HuH-7.5 (cell line): ENCODE results near the gene CD180.

ENCODE experiments used
- DNase-seq: peaks from one replicate; pipeline ENCODE4 v3.0.0; 2011; ENCODE audit warnings: low spot score

Gene CD180

DNA sequence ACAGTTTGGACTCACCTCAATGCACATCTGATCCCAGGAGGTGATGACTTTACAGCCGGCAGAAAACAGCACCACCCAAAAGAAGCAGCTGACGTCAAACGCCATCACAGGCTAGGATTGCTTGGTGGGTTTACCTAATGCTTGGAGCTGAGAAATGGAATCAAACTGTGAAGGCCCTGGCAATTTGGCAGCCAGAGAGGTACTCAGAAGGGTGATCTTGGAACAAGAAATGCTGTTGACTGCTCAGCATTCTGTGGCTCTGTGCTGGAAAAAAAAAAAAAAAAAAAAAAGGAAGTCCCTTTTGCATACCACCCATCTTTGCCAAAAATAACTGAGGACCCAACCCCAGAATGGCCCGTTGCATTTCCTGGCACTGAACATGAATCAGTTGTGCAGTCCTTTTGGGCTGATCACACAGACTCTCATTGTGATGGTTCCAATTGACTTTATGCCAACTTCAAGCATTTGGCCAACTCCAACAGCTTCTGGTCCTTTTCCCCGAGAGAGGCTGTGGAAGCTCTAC lies at the start of gene CD180:
TSS of gene CD180 (minus strand) at position 263 of the 523 bp plus-strand sequence. CDS start at position 105, 158 bp downstream.
- no peak for DNase-seq

DNA sequence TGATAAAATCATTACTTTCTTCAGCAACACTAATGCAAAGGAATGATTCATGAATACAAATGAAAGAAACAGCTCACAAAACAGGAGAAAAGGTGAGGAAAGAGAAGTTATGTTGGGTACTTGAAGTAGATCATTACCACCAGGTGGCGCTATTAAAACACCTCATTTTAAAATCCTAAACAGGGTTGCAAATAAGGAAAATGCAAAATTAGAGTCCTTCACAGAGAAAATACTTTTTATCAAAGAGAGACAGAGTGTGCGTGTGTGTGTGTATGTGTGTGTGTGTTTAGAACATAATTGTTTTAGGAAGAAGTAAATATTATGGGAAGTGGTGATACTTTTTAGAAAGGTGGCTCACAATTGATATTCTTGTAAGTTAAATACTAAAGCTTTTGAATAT lies 49.5 kb upstream of the CD180 start:
- no peak for DNase-seq

DNA sequence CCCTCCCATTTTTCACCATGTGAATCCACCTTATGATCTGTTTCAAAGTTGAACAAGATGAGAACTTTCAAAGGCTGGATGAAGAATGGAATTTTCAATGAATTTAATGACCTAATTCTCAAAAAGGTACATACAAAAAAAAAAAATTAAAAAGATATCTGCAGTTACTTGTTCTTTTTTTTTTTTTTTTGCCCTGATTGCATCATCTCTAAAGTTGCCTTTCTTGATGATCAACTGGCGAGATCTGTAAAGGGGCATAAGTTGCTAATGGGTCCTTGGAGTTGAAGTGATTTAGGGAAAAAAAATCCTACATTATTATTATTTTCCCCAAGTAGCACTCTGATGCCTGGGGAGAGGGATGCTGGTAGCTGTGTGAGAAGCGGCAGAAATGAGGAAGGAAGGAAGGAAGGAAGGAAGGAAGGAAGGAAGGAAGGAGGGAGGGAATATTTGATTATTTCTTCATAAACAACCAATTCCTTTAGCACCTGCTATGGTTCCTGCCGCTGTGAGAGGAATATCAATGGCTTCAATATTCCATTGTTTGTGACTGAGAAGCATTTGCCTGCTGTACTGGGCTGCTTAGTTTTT lies 48.8 kb upstream of the CD180 start:
- DNase-seq = no peak

DNA sequence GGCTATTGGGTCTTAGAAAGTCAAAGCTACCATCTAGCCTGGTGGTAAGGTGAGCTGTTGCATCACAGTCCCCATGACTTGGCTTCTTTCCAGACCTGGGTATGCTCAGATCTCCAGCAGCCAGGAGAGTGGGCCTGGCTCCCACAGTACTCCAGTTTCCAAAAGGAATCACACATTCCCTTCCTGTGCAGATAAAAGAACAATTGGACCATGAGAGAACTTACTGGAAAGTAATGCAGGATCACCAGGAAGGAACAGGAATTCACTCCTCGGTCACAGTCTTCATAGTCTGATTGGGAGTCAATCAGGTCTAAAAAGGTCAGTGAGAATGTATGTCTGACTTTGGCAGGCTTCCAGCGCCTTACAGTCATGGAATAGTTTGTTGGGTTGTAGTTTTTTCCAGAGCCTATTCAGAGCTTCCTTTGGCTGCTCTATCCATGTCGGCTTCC lies 47.8 kb upstream of the CD180 start:
- DNase-seq = no peak

DNA sequence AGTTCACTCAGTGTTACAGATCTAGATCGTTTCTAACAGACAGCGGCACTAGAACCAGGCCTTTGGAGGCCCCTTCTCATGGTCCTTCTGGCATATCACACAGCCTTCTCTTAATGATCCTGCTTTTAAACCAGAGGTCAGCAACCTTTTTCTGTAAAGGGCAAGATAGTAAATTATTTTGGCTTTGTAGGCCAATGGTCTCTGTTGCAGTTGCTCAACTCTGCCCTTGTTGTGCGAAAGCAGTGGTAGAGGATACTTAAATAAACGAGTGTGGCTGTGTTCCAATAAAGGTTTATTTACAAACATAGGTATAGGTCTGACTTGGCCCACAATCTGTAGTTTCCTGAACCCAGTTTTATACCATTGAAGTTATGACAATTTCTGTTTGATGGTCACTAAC lies 47.3 kb upstream of the CD180 start:
- no peak for DNase-seq

DNA sequence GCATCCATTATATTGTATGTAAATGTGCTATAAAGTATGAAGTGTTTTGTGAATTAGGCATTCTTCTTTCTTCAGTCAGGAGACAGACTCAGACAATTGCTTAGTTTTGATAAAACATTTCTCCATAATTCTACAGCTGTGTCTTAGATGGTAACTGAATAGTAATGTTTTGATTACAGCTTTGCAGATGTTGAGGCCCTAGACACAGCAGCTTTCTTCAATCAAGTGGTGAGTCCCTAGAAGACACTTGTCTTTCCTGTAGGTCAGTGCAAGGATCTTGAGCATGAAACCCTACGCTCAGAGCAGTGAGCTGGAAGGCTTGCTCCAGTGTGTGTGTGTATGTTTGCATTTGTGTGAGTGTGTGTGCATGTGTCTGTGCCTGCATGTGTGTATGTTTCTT lies 46.8 kb upstream of the CD180 start:
- DNase-seq = no peak

DNA sequence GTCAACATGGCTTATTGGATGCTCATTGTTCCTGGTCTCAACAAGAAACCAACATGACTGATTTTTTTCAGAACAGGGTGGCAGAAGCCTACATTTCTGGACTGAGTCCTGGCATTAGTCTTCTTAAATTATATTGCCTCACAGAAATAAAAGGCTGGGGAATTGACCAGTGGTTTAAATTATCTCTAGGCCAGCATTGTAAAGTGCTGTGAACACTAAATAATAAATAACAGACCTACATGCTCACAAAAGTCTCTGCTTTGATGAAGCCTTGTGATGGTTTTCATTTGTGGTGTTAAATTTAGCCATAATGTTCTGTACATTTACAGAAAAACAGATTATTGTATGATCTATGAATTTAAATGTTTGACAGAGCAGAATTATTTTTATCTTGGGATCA lies 44.7 kb upstream of the CD180 start:
- DNase-seq = no peak

DNA sequence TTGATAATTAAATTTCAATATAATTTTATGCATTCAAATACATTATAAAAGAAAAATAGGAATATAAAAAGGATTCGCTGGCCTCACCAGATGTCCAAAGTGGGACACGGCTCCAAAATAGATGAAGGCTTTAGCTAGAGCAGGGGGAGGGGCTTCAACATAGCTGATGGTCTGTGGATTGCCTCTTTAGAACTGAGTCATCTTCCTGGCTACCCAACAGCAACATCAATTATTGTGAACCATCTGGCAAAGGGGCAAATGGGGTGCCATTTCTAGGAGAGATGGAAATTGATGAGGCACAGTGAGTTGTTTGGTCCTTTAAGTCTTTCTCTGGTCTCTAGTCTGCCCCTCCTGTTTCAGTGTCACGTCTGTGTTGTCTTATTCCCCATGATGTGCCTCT lies 44.2 kb upstream of the CD180 start:
- DNase-seq = no peak

DNA sequence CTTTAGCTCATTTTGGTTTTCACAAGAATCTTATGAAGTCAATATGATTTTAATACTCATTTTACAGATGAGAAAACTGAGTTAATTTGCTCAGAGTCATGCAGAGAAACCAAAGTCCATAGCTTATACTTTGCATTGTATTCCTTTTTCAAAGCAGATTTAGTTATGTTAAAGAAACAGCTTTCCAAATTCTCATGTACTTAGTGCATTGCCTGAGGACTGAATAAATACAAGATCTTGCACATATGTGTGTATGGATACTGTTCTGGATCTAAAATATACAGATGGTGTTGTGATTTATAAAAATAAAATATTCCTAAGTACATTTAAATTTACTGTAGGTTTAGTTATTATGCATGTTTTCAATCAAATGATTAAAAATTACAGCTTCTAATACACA lies 43.5 kb upstream of the CD180 start:
- no peak for DNase-seq

DNA sequence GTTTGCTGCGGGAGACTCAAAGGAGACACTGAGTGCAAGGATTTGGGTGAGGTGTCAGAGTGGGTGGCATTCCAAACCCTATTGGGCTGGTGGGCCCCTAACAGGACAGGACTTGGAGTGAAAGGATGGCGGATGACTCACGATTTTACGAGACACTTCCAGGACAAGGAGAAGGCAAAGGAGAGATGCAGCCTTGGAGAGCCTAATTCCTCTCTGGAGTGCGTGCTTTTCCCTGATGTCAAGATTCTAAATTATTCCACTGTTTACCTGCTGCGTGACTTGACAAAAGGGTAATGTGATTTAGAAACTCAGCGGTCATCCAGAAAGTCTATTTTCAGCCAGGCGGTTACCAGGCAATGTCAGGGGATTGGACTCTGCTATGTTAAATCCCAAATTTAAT lies 41.6 kb upstream of the CD180 start:
- DNase-seq = no peak

DNA sequence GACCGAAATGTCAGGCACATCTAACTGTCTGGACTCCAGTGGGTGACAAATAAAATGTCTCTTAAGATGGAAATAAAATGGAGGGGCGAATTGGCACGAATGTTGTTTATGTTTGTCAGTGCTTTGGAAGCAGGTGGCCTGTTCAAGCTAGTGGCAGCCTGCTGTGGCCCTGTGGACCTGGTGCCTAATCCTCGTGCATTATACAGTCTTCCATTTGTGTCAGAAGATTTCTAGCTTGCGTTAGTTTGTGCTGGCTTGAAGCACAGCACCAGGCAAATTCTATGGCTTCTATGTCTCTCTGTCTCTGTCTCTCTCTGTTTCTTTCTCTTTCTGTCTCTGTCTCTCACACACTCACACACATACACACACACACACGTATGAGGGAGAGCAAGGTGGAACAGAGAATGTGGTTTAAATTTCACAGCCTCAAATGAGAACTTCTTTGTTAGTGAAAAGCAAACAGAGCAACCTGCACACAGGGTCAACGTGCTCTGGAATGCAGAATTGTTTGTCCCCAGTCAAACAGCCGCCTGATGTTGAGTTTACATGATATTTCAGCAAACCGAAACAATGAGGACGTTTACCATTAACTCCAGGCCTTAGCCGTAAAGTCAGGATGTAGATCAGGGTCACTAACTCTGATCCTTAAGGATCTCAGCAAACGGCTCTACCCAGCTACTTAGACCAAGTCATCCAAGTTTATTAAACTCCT lies 39.0 kb upstream of the CD180 start:
- DNase-seq = no peak

DNA sequence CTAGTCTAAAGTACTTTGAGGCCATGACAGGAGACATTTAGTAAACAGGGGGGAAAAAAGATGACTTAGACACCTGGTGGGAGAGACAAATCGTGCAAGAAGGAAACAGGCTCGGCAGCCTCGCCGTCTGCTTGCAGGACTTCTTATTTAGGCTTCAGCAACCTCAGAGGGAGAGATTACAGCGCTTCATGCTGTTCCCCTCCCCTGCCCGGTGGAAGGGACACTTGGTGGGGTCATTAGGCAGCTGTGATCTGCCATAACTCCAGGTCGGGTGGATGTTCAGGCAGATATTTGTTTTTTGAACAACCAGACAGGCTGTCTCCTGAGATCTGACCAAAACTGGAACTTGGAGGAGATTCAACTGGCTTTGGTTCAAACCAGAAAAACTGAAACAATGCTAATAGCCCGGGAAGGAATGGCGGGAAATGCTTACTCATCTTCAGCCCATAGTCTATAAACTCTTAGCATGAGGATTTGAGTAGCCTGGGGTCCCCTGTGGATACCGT lies 38.1 kb upstream of the CD180 start:
- no peak for DNase-seq

DNA sequence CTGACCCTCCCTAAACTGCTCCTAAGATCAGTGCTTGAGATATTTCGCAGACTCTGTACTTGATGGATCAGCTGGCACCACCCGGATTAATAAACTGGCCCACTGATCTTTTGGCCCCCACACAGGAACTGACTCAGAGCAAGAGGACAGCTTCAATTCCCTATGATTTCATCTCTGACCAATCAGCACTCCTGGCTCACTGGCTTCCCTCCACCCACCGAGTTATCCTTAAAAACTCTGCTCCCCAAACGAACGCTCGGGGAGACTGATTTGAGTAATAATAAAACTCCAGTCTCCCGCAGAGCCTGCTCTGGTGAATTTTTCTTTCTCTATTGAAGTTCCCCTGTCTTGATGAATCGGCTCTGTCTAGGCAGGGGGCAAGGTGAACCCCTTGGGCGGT lies 36.5 kb upstream of the CD180 start:
- no peak for DNase-seq

DNA sequence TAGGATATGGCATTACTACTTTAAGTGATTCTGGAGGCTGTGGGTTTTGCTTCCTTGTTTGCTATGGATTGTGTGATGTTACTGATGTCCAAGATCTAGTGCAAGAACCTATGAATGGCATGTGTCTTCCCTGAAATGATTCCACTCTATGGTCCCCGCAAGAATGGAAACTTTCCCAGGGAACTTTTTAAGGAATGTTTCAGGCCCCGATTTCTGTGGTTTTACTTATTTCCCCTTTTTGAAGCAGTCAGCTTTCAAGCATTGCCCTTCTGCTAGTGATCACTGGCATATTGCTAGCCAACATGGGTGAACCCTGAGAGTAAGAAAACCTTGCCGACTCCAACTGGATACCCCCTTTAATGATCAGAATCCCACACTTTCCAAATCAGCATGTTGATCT lies 26.6 kb upstream of the CD180 start:
- DNase-seq = no peak

DNA sequence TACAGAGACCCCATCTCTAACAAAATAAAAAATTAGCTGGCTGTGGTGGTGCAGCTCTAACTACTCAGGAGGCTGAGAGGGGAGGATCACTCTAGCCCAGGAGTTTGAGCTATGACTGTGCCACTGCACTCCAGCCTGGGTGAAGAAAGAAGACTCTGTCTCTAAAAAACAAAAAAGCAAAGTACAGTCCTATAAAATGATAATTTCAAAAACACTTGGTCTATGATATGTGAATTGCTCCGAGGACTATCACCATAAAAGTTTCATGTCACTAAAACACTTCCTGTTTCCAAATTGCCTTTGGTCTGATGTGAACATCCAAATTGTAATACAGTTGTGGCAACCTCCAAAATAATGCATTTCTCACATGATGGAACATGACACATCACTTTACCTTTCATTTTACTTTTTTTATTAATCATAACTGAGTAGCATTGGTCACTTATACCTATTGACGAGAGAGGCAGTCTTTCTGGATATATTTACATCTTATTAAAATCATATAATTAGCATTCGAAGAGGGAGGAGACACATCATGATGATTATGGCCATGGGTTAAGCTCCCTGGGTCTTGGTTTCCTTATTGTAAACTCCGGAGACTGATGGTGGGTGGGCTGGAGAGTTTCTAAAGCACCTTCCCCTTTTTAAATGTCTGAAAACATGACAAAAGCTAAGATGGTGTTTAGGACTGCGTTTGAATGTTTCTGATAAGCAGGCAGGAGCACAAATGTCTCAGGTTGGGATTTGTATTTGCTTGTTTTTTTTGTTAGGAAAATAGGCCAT lies 25.8 kb upstream of the CD180 start:
- DNase-seq = no peak

DNA sequence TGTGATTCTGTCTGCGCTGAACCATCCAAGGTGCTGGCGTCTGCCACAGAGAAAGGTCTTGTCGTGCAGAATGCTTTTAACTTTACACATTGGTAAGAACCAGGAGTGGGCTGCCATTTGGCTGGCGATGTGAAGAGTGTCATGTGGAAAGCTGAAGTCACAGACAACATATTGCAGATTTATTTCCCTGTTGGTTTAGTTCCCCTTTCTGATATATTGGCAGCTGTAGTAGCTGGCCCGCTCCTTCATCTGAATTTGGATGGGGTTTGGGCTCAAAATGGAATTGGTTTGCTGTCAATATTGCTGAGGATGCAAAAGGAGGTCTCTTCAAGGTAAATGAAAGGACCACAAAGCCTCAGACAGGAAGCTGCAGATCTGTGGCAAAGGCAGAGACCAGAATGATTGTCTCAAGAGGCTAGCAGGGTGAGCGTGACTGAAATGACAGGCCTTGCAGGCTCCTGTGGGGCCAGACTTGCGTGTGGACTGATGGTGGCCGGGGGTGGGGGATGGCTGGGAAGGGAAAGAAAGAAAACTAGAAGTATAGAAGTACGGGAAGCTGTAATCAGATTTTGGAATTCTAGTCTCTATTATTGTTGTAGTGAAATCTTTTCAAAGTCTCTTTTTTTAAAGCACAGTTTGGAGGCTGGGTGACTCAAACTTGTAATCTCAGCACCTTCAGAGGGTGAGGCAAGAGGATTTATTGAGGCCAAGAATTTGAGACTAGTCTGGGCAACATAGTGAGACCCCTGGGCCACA lies 25.1 kb upstream of the CD180 start:
- DNase-seq = no peak

DNA sequence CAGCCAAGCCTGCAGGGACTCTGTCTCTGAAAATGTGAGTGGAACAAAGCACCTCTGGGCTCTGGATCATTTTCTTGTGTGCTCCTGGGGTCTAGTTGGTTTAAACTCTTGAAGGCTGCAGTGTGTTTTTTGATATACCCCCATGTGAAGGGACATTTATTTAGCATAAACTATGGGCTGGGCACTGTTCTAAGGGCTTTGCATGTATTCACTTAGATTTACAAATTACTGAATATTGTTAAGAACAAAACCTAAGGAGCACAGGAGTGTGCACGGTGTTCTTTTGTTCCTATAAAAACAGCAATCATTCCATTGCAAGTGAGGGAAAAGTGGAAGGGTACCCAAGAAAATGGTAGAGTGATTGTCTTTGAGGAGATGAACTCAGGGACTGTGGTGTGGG lies 20.0 kb upstream of the CD180 start:
- DNase-seq = no peak

DNA sequence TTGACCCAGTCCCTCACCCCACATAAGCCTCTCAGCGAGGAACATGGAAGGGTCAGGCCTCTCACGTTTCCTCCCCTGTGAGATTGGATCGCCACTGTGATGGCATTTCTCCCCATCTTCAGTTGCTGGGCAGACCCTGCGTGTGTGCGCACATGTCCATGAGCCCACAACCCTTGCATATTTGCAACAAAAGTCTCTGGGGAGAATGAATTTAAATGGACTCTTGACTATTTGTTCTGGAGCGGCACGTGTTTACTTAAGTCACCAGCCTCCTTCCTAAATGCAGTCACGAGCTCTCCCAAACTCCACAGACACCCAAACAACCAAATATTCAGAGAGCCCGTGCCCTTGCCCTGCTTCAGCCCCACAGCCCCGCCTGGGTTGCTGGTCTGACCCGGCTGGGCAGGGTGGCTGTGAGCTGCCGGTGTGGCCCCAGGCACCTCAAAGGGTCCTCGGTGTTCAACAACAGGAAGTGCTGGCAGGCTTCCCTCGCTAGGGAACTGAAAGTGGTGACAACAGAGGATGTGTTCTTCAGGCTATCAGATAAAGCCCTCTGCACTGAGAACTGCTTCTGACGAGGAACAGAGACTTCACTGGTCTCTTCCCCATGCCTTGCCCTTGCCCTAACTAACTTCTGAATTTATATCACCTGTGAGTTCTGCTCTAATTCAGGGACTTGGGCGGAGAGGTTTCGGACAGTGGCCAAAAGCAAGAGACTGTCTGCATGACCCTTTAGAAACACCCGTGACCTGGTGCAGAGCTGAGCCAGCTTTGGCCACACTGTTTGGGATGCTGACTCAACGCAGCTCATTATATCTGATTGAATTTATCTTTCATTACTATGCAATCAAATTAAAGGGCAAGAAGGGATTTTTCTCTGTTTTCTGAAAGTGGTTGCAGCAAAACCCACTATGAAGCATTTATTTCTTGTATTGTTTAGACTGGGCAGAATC lies 19.2 kb upstream of the CD180 start:
- DNase-seq = peak; percentile 20

DNA sequence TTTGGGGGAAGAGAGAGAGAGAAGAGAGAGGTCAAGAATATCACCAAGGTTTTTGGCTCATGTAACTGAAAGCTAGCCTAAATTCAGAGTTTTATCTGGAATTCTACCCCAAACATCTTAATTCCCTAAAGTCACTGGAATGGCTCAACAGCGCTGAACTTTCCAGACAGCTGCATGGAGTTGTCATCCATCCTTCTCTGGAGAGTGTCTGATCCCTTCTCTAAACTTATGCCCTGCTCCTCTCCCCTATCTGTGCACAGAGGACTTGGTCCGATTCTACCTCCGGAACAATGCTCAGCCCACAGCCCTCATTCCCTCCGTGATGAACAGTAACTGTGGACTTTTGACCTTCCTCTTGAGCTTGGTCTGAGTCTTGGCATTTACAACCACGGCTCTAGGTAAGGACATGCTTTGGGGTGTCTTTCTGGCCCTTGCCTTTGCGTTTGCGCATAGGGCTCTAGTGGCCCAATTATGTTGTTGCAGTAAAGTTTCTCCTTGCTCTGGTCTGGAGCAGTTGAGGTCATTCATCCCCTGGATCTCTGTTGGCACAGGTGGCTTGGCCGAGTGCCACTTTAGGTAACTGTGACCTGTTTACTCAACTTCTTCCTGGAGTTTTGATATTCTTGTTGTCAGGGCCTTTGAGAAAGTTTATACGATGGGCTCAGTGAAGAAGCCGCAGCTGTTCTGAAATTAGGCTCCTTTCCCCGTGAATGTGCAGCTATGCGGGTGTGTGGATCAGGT lies 18.3 kb upstream of the CD180 start:
- peak; percentile 19 for DNase-seq

DNA sequence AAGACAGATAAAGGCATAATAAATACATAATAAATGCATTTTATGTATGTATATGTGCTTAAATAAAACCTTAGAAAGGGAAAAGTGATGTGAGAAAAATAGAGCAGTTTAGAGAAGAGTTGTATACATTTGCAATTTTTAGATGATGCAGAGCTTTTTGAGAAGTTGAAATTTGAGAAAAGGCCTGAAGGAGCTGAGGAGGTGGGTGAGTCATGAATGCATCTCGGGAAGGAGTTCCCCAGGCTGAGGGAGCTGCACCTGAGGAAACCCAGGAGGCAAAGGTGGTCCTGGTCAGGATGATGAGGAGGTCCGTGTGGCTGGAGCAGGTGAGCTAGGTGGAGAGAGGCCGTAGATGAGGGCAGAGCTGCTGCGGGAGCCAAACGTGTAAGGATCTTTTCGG lies 17.4 kb upstream of the CD180 start:
- no peak for DNase-seq
